Naive thymus-derived CD4-positive, alpha-beta T cell (primary cell): ENCODE measurements around the gene ATE1. TPM values are rescaled to one million over a fixed set of nuclear protein-coding genes. Genes with fewer than 3 reads are reported as not detected.
"Not testable (repeated sequence)": the region's sequence is repeated elsewhere in the genome, so short reads cannot be mapped to it uniquely, and the experiment has no call there.

Experiments
- ATAC-seq: fragments of 150-1000 bp; cut with Tn5 transposase; 2 replicates; pipeline ENCODE4 v1.10.0; 2021; ENCODE audit warnings: mild to moderate bottlenecking, moderate library complexity
- CTCF ChIA-PET: fragments of 350-600 bp; sonication (Branson Sonifier 250); formaldehyde crosslinking; loops from one replicate; lab custom pipeline; 2021; ENCODE audit warnings: antibody characterized with exemption; lab: Charles Lee
- POLR2A ChIA-PET: fragments of 350-600 bp; sonication (Branson Sonifier 250); formaldehyde crosslinking; loops from one replicate; lab custom pipeline; 2021; ENCODE audit warnings: antibody characterized with exemption, inconsistent platforms; lab: Charles Lee
- DNase-seq, 9 donors: peaks; one replicate each; pipeline versions ENCODE4 v3.0.0 to v3.0.0-alpha.2; 2020 to 2022; ENCODE audit warnings: mixed read lengths in 1 of 9
- H3K27ac ChIP-seq: one replicate; pipeline ENCODE4 v1.7.0; 2013; ENCODE audit warnings: mild to moderate bottlenecking, low read depth, low read length, moderate library complexity
- H3K27me3 ChIP-seq, 2 donors: one replicate each; pipeline ENCODE4 v1.7.0; 2013; ENCODE audit warnings: low read length in 2 of 2, mild to moderate bottlenecking in 2 of 2, moderate library complexity in 2 of 2; ENCODE audit not compliant: control insufficient read depth in 2 of 2, insufficient read depth in 2 of 2
- H3K36me3 ChIP-seq, 3 experiments: 1 replicate in 2 of 3; 2 replicates in 1 of 3; pipeline ENCODE4 v1.7.0; 2013; ENCODE audit warnings: low read length in 3 of 3, mild to moderate bottlenecking in 3 of 3, moderate library complexity in 1 of 3; ENCODE audit not compliant: insufficient read depth in 3 of 3, control insufficient read depth in 2 of 3
- H3K4me1 ChIP-seq, 2 donors: one replicate each; pipeline ENCODE4 v1.7.0; 2013; ENCODE audit warnings: low read length in 2 of 2, mild to moderate bottlenecking in 2 of 2, moderate library complexity in 1 of 2; ENCODE audit not compliant: control insufficient read depth in 2 of 2, insufficient read depth in 2 of 2
- H3K4me3 ChIP-seq: 2 replicates; pipeline ENCODE4 v1.7.0; 2013; ENCODE audit warnings: mild to moderate bottlenecking, low read length
- H3K9me3 ChIP-seq, 3 experiments: 1 replicate in 2 of 3; 2 replicates in 1 of 3; pipeline ENCODE4 v1.7.0; 2013; ENCODE audit warnings: low read length in 3 of 3; ENCODE audit not compliant: control insufficient read depth in 2 of 3
- H3K27ac Mint-ChIP-seq, 9 donors: one replicate each; pipeline ENCODE4 v1.8.0; 2020 to 2022; ENCODE audit warnings: mixed read lengths in 9 of 9, mild to moderate bottlenecking in 8 of 9, moderate library complexity in 5 of 9, inconsistent platforms in 2 of 9
- H3K27me3 Mint-ChIP-seq, 5 donors: one replicate each; pipeline ENCODE4 v1.8.0; 2021 to 2022; ENCODE audit warnings: mixed read lengths in 5 of 5, mild to moderate bottlenecking in 1 of 5
- H3K36me3 Mint-ChIP-seq, 5 donors: one replicate each; pipeline ENCODE4 v1.8.0; 2020 to 2022; ENCODE audit warnings: mixed read lengths in 5 of 5, mild to moderate bottlenecking in 3 of 5, inconsistent platforms in 1 of 5
- H3K4me1 Mint-ChIP-seq, 7 donors: one replicate each; pipeline ENCODE4 v1.8.0; 2020 to 2022; ENCODE audit warnings: mixed read lengths in 7 of 7, mild to moderate bottlenecking in 3 of 7, inconsistent platforms in 1 of 7
- H3K4me3 Mint-ChIP-seq, 10 donors: one replicate each; pipeline ENCODE4 v1.8.0; 2020 to 2022; ENCODE audit warnings: mild to moderate bottlenecking in 10 of 10, mixed read lengths in 10 of 10, moderate library complexity in 6 of 10, inconsistent platforms in 2 of 10
- H3K9me3 Mint-ChIP-seq, 11 donors: one replicate each; pipeline ENCODE4 v1.8.0; 2020 to 2022; ENCODE audit warnings: mixed read lengths in 11 of 11, mild to moderate bottlenecking in 4 of 11, inconsistent platforms in 1 of 11, moderate library complexity in 1 of 11
- intact Hi-C, 2 donors: fragments of 100-400 bp; cut with micrococcal nuclease; formaldehyde crosslinking; loops; one replicate each; pipeline ENCODE4 v1.15.1; 2023
- polyA plus RNA-seq, 2 donors: library from polyadenylated mRNA; unstranded; fragments of 300-500 nt; fragmentation: Illumina TruSeq; gene quantifications; one replicate each; pipeline ENCODE4 v1.2.3, GENCODE V29; 2021
- total RNA-seq, 6 experiments: library from RNA in 5 of 6; stranded (reverse) in 5 of 6; gene quantifications; 1 replicate in 5 of 6; 2 replicates in 1 of 6; pipeline ENCODE4 v1.2.3 and lab custom pipeline; 2021 to 2026

ATE1 gene
- total and polyA plus RNA-seq, 7 experiments from 2014 or later = 22.4 to 29.9 (median 26.2) TPM

GRCh38 chr10:121935702-121936101 lies 7.9 kb upstream of the ATE1 start:
- H3K36me3 Mint-ChIP-seq = peaks cover 0 to 4% (median 0%) of the 10 kb centered on the region in 5 donors
- CTCF ChIA-PET = no interaction called here

DNA sequence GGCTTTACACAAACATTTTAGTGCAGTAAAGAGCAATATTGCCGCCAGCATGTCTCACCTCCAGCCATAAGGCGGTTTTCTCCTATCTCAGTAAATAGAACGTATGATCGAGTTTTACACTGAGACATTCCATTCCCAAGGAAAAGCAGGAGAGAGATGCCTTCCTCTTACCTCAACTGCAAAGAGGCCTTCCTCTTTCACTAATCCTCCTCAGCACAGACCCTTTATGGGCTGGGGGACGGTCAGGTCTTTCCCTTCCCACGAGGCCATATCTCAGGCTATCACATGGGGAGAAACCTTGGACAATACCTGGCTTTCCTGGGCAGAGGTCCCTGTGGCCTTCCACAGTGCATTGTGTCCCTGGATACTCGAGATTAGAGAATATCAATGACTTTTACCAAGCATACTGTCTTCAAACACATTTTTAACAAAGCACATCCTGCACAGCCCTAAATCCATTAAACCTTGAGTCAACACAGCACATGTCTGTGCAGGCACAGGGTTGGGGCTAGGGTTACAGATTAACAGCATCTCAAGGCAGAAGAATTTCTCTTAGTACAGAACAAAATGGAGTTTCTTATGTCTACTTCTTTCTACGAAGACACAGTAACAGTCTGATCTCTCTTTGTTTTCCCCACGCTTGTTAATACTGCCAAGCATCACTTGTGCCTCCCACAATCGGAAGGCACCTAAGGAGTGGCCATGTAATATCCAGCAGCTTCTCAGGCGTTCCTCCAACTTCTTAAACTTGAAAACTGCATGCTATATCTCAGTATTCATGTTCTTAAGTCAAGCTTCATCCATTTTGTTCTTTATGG lies 2.6 kb upstream of the ATE1 start:
- peaks cover 0 to 13% of the 10 kb centered on the region in 2 donors for H3K4me1 ChIP-seq
- H3K36me3 ChIP-seq, H3K9me3 Mint-ChIP-seq, H3K27ac ChIP-seq, H3K27me3 Mint-ChIP-seq, H3K27me3 ChIP-seq, H3K36me3 Mint-ChIP-seq, ATAC-seq, POLR2A ChIA-PET, H3K9me3 ChIP-seq, H3K4me3 ChIP-seq, CTCF ChIA-PET, intact Hi-C loops, DNase-seq: not testable (repeated sequence)
- H3K4me3 Mint-ChIP-seq = peak overlapping the region in 8 of 10 donors; percentile 20 to 91 (median 72)
- H3K27ac Mint-ChIP-seq = peak overlapping the region in 8 of 9 donors; percentile 5 to 84 (median 22)
- H3K4me1 Mint-ChIP-seq = peaks cover 8 to 40% (median 31%) of the 10 kb centered on the region in 7 donors

More at GRCh38 chr10:121935702-121936101, 7.9 kb upstream of the ATE1 start:
- Histone ChIP-seq H3K4me3 (no peak overlapping the region), H3K9me3 (no peaks in the 10 kb centered on the region), H3K27ac (no peak overlapping the region), H3K4me1 (no peaks in the 10 kb centered on the region), H3K27me3 (no peaks in the 10 kb centered on the region), H3K36me3 (no peaks in the 10 kb centered on the region)
- peaks cover 0 to 27% (median 7%) of the 10 kb centered on the region in 5 donors for H3K27me3 Mint-ChIP-seq
- H3K27ac Mint-ChIP-seq = no peak overlapping the region
- DNase-seq = no peak
- intact Hi-C loops = no loop called here
- ATAC-seq = no peak
- POLR2A ChIA-PET = no interaction called here
- H3K4me3 Mint-ChIP-seq = no peak overlapping the region
- no peaks in the 10 kb centered on the region for H3K9me3 Mint-ChIP-seq
- peaks cover 0 to 11% (median 2%) of the 10 kb centered on the region in 7 donors for H3K4me1 Mint-ChIP-seq

GRCh38 chr10:121929585-121930267 lies 1.9 kb upstream of the ATE1 start:
- CTCF ChIA-PET = interaction anchor here (1.1 kb wide), 1 partner anchor 1080 kb away, joined by 3 read pairs; no protein-coding TSS in a partner anchor
- Mint-ChIP-seq H3K4me1 (peaks cover 13 to 46% (median 37%) of the 10 kb centered on the region in 7 donors), H3K4me3 (peak overlapping the region; percentile 2 to 91 (median 71)), H3K27ac (peak overlapping the region; percentile 5 to 88 (median 52))
- POLR2A ChIA-PET = interaction anchor here (1.2 kb wide), 1 partner anchor 45 kb away, joined by 5 read pairs; the partner anchor contains the start of gene NSMCE4A
- not testable (repeated sequence) for H3K27me3 ChIP-seq, H3K36me3 ChIP-seq, DNase-seq, H3K36me3 Mint-ChIP-seq, H3K9me3 Mint-ChIP-seq, H3K9me3 ChIP-seq, H3K27me3 Mint-ChIP-seq, H3K4me3 ChIP-seq, H3K27ac ChIP-seq, ATAC-seq
- peaks cover 0 to 13% of the 10 kb centered on the region in 2 donors for H3K4me1 ChIP-seq
- intact Hi-C loops = loop anchor here (2.0 to 5.0 kb wide), 2 partner anchors 445 to 1078 kb away; partner anchors contain the start of genes ACADSB (in 1 of the 2), IKZF5 (in 1 of the 2) and PLEKHA1 (in 1 of the 2)

DNA sequence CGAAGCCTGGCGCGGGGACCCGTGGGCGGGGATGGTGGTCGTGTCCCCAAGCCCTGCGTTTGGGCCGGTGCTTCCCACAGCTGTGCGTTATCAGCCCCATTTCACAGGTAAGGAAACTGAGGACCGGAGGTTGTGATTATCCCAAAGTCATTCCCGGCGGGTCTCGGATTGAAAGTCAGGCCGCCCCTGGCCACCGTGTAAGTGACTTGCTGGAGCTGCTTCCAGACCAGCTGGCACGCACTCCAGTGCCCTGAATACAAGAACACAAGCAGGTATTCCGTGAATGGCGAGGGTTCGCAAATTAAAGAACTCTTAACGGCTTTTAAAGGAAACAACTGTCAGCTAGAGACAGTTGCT lies 675 bp upstream of the ATE1 start:
- H3K27me3 Mint-ChIP-seq = no peaks in the 10 kb centered on the region
- H3K4me1 Mint-ChIP-seq = peaks cover 13 to 46% (median 37%) of the 10 kb centered on the region in 7 donors
- ATAC-seq (no peak), DNase-seq (peak in 3 of 9 donors; percentile 1 to 25 (median 15))
- Histone ChIP-seq H3K27me3 (no peaks in the 10 kb centered on the region), H3K4me1 (peaks cover 0 to 13% of the 10 kb centered on the region in 2 donors), H3K4me3 (peak overlapping the region; percentile 65), H3K27ac (peak overlapping the region; percentile 96), H3K36me3 (peaks cover 0 to 6% (median 0%) of the 10 kb centered on the region in 3 experiments), H3K9me3 (no peaks in the 10 kb centered on the region)
- H3K4me3 Mint-ChIP-seq = peak overlapping the region; percentile 88 to 96 (median 92)
- ChIA-PET POLR2A (interaction anchor here (1.1 to 1.2 kb wide), 2 partner anchors 33 to 46 kb away, joined by 4 to 5 read pairs; partner anchors contain the start of gene NSMCE4A), CTCF (interaction anchor here (1.1 kb wide), 1 partner anchor 1081 kb away, joined by 3 read pairs; no protein-coding TSS in a partner anchor)
- peaks cover 0 to 3% (median 0%) of the 10 kb centered on the region in 5 donors for H3K36me3 Mint-ChIP-seq
- H3K9me3 Mint-ChIP-seq = no peaks in the 10 kb centered on the region
- peak overlapping the region; percentile 79 to 98 (median 91) for H3K27ac Mint-ChIP-seq
- intact Hi-C loops = loop anchor here (1.0 to 5.0 kb wide), 5 partner anchors 47 to 1080 kb away; partner anchors contain the start of genes IKZF5 (in 2 of the 2), NSMCE4A (in 2 of the 2), ACADSB (in 1 of the 2) and PLEKHA1 (in 1 of the 2)

GRCh38 chr10:121927318-121927840 lies 452 bp downstream of the ATE1 start:
- H3K4me1 Mint-ChIP-seq = peaks cover 18 to 54% (median 45%) of the 10 kb centered on the region in 7 donors
- peaks cover 5 to 8% (median 7%) of the 10 kb centered on the region in 5 donors for H3K36me3 Mint-ChIP-seq
- intact Hi-C loops = loop anchor here in 1 of 2 donors (1.0 to 5.0 kb wide), 3 partner anchors 447 to 1080 kb away; partner anchors contain the start of genes ACADSB, IKZF5, PLEKHA1 and WDR11
- no peaks in the 10 kb centered on the region for H3K27me3 ChIP-seq
- no peaks in the 10 kb centered on the region for H3K9me3 ChIP-seq
- ChIA-PET POLR2A (interaction anchor here (0.9 to 1.1 kb wide), 2 partner anchors 34 to 47 kb away, joined by 4 to 5 read pairs; no protein-coding TSS in a partner anchor), CTCF (interaction anchor here (1.3 kb wide), 1 partner anchor 48 kb away, joined by 3 read pairs; the partner anchor contains the start of gene NSMCE4A)
- peak overlapping the region; percentile 96 for H3K27ac ChIP-seq
- ATAC-seq (peak; percentile 13), DNase-seq (peak in 2 of 9 donors; percentile 12 to 64)
- no peaks in the 10 kb centered on the region for H3K27me3 Mint-ChIP-seq
- peak overlapping the region; percentile 65 for H3K4me3 ChIP-seq
- peak overlapping the region; percentile 88 to 96 (median 92) for H3K4me3 Mint-ChIP-seq
- peak overlapping the region; percentile 75 to 91 (median 86) for H3K27ac Mint-ChIP-seq
- H3K36me3 ChIP-seq = peaks cover 0 to 6% (median 0%) of the 10 kb centered on the region in 3 experiments
- no peaks in the 10 kb centered on the region for H3K9me3 Mint-ChIP-seq
- H3K4me1 ChIP-seq = peaks cover 0 to 13% of the 10 kb centered on the region in 2 donors
